Nephron progenitor cell (in vitro differentiated cells): ENCODE measurements around the gene BDKRB2.
A peak's percentile ranks its signal among the peaks of the same experiment; 100 is the strongest.

Source experiments
- DNase-seq: peaks from one replicate; pipeline ENCODE4 v3.0.0; 2021
- H3K27ac Mint-ChIP-seq: 2 replicates; pipeline ENCODE4 v1.8.0; 2021; ENCODE audit warnings: mild to moderate bottlenecking, moderate library complexity, mixed read lengths
- H3K27me3 Mint-ChIP-seq: 2 replicates; pipeline ENCODE4 v1.8.0; 2021; ENCODE audit warnings: mild to moderate bottlenecking, low read depth, mixed read lengths; ENCODE audit not compliant: poor library complexity
- H3K36me3 Mint-ChIP-seq: 2 replicates; pipeline ENCODE4 v1.8.0; 2021; ENCODE audit warnings: low read depth, mixed read lengths
- H3K4me1 Mint-ChIP-seq: 2 replicates; pipeline ENCODE4 v1.8.0; 2021; ENCODE audit warnings: mixed read lengths
- H3K4me3 Mint-ChIP-seq: 2 replicates; pipeline ENCODE4 v1.8.0; 2021; ENCODE audit warnings: mild to moderate bottlenecking, moderate library complexity, mixed read lengths
- H3K9me3 Mint-ChIP-seq: 2 replicates; pipeline ENCODE4 v1.8.0; 2021; ENCODE audit warnings: mild to moderate bottlenecking, moderate library complexity, mixed read lengths
- TF ChIP-seq, protein P1 (sequence below): fragments of 200-600 bp; sonication (generic); IDR thresholded peaks from 2 replicates; pipeline ENCODE4 v1.5.0; 2021; ENCODE audit warnings: antibody characterized with exemption

Gene BDKRB2

DNA sequence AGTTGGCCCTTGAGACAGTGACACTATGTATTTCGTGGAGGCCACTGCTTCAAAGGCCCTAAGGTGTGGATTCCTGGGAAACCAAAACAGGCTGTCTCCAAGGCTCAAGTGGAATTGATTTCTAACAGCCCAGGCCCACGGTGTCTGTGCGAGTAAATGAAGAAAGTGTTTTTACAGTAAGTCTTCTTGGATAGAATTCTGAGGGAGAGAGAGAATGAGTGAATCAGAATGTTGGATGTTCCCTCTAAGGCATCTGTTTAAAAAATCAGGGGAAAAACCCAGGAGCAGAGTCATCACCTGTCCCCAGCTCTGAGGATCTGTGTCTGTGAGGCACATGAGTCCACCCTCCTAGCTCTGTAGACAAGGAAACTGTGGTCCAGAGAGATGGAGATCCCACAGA, 29.0 kb downstream of the BDKRB2 start:
- peaks cover 7% of the 10 kb centered on the region for H3K9me3 Mint-ChIP-seq
- H3K27ac Mint-ChIP-seq = no peak overlapping the region
- no peak for DNase-seq
- TF ChIP-seq, protein P1, sequence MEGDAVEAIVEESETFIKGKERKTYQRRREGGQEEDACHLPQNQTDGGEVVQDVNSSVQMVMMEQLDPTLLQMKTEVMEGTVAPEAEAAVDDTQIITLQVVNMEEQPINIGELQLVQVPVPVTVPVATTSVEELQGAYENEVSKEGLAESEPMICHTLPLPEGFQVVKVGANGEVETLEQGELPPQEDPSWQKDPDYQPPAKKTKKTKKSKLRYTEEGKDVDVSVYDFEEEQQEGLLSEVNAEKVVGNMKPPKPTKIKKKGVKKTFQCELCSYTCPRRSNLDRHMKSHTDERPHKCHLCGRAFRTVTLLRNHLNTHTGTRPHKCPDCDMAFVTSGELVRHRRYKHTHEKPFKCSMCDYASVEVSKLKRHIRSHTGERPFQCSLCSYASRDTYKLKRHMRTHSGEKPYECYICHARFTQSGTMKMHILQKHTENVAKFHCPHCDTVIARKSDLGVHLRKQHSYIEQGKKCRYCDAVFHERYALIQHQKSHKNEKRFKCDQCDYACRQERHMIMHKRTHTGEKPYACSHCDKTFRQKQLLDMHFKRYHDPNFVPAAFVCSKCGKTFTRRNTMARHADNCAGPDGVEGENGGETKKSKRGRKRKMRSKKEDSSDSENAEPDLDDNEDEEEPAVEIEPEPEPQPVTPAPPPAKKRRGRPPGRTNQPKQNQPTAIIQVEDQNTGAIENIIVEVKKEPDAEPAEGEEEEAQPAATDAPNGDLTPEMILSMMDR = no peak
- H3K4me1 Mint-ChIP-seq = no peaks in the 10 kb centered on the region
- peaks cover 4% of the 10 kb centered on the region for H3K27me3 Mint-ChIP-seq
- H3K36me3 Mint-ChIP-seq = no peaks in the 10 kb centered on the region
- H3K4me3 Mint-ChIP-seq = no peak overlapping the region

- TF ChIP-seq, protein P1 = no peak
- peaks cover 3% of the 10 kb centered on the region for H3K27me3 Mint-ChIP-seq
- no peak overlapping the region for H3K4me3 Mint-ChIP-seq
- H3K4me1 Mint-ChIP-seq = no peaks in the 10 kb centered on the region
- H3K9me3 Mint-ChIP-seq = no peaks in the 10 kb centered on the region
- H3K27ac Mint-ChIP-seq = peak overlapping the region; percentile 73
- no peak for DNase-seq
- H3K36me3 Mint-ChIP-seq = no peaks in the 10 kb centered on the region
Observed at GRCh38 chr14:96235426-96235825, 30.8 kb downstream of the BDKRB2 start.

- Mint-ChIP-seq H3K27ac (no peak overlapping the region), H3K36me3 (no peaks in the 10 kb centered on the region), H3K4me1 (no peaks in the 10 kb centered on the region), H3K9me3 (peaks cover 9% of the 10 kb centered on the region), H3K4me3 (no peak overlapping the region), H3K27me3 (peaks cover 6% of the 10 kb centered on the region)
- no peak for DNase-seq
- TF ChIP-seq, protein P1 = no peak
Observed at GRCh38 chr14:96237641-96238040, 33.0 kb downstream of the BDKRB2 start.

DNA sequence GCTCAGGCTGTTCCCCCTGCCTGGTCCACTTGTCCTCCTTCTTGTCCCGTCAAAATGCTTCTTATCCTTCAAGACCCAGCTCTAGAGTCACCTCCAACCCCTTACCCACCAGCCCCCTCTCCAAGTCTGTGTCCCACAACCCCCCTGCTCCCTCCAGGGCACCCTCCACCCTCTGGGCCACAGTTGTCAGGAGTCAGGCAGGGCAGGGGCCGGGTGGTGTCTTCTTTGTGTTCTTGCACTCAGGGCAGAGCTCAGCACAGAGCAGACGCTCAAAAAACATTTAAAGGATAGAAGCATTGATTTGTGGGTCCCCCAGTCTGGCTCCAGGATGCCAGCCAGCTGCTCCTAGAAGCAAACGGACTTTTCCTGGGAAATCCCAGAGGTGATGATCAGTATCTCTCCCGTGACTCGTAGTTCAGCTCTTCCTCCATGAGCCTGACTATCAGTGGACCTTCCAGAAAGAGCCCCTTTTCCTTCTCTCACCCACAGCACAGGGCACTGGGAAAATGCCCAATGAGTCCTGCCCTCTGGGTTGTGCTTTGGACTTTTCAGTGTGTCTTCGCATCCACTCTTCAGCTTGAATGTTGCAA, 34.1 kb downstream of the BDKRB2 start:
- H3K9me3 Mint-ChIP-seq = peaks cover 19% of the 10 kb centered on the region
- H3K4me3 Mint-ChIP-seq = no peak overlapping the region
- no peaks in the 10 kb centered on the region for H3K4me1 Mint-ChIP-seq
- H3K36me3 Mint-ChIP-seq = no peaks in the 10 kb centered on the region
- peaks cover 6% of the 10 kb centered on the region for H3K27me3 Mint-ChIP-seq
- DNase-seq = no peak
- TF ChIP-seq, protein P1 = no peak
- no peak overlapping the region for H3K27ac Mint-ChIP-seq

GRCh38 chr14:96239711-96240141, 35.1 kb downstream of the BDKRB2 start:
- no peak overlapping the region for H3K4me3 Mint-ChIP-seq
- no peaks in the 10 kb centered on the region for H3K4me1 Mint-ChIP-seq
- TF ChIP-seq, protein P1 = no peak
- H3K27me3 Mint-ChIP-seq = peaks cover 9% of the 10 kb centered on the region
- H3K36me3 Mint-ChIP-seq = no peaks in the 10 kb centered on the region
- H3K27ac Mint-ChIP-seq = no peak overlapping the region
- peaks cover 19% of the 10 kb centered on the region for H3K9me3 Mint-ChIP-seq
- DNase-seq = no peak

DNA sequence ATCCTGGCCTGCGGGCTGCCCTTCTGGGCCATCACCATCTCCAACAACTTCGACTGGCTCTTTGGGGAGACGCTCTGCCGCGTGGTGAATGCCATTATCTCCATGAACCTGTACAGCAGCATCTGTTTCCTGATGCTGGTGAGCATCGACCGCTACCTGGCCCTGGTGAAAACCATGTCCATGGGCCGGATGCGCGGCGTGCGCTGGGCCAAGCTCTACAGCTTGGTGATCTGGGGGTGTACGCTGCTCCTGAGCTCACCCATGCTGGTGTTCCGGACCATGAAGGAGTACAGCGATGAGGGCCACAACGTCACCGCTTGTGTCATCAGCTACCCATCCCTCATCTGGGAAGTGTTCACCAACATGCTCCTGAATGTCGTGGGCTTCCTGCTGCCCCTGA, 36.0 kb downstream of the BDKRB2 start:
- H3K27me3 Mint-ChIP-seq = peaks cover 9% of the 10 kb centered on the region
- no peaks in the 10 kb centered on the region for H3K4me1 Mint-ChIP-seq
- no peaks in the 10 kb centered on the region for H3K36me3 Mint-ChIP-seq
- no peak overlapping the region for H3K4me3 Mint-ChIP-seq
- peaks cover 19% of the 10 kb centered on the region for H3K9me3 Mint-ChIP-seq
- DNase-seq = no peak
- TF ChIP-seq, protein P1 = no peak
- no peak overlapping the region for H3K27ac Mint-ChIP-seq
